Ishikawa (cell line): ENCODE results near the gene RHCG.

Source experiments
- CEBPB ChIP-seq: IDR thresholded peaks from 2 replicates; pipeline ENCODE4 v1.6.1; 2012
- CREB1 ChIP-seq: IDR thresholded peaks from 2 replicates; pipeline ENCODE4 v1.6.1; 2012; ENCODE audit warnings: low read depth
- EGR1 ChIP-seq: IDR thresholded peaks from 2 replicates; pipeline ENCODE4 v1.6.1; 2012
- EP300 ChIP-seq: IDR thresholded peaks from 2 replicates; pipeline ENCODE4 v1.6.1; 2012; ENCODE audit warnings: borderline replicate concordance
- FOXM1 ChIP-seq: IDR thresholded peaks from 2 replicates; pipeline ENCODE4 v1.6.1; 2012; ENCODE audit warnings: low read depth, borderline replicate concordance
- MAX ChIP-seq: IDR thresholded peaks from 2 replicates; pipeline ENCODE4 v1.6.1; 2012
- NFIC ChIP-seq: IDR thresholded peaks from 2 replicates; pipeline ENCODE4 v1.6.1; 2012
- RAD21 ChIP-seq: IDR thresholded peaks from 2 replicates; pipeline ENCODE4 v1.6.1; 2012; ENCODE audit warnings: low read depth
- REST ChIP-seq: IDR thresholded peaks from 2 replicates; pipeline ENCODE4 v1.6.1; 2012; ENCODE audit warnings: low read depth, mild to moderate bottlenecking
- TAF1 ChIP-seq: IDR thresholded peaks from 2 replicates; pipeline ENCODE4 v1.6.1; 2012; ENCODE audit warnings: low read depth, mild to moderate bottlenecking
- TCF12 ChIP-seq: IDR thresholded peaks from 2 replicates; pipeline ENCODE4 v1.6.1; 2012; ENCODE audit warnings: low read depth
- TEAD4 ChIP-seq: IDR thresholded peaks from 2 replicates; pipeline ENCODE4 v1.6.1; 2012
- YY1 ChIP-seq: IDR thresholded peaks from 2 replicates; pipeline ENCODE4 v1.6.1; 2012; ENCODE audit warnings: low read depth
- ZBTB7A ChIP-seq: IDR thresholded peaks from 2 replicates; pipeline ENCODE4 v1.6.1; 2012; ENCODE audit warnings: low read depth
- TF ChIP-seq, protein P1 (sequence below): IDR thresholded peaks from 2 replicates; pipeline ENCODE4 v1.6.1; 2012

Gene RHCG

GRCh38 chr15:89498574-89498906, 2.2 kb upstream of the RHCG start:
- TF ChIP-seq EP300 (no peak), EGR1 (no peak), TAF1 (no peak), FOXM1 (no peak), CEBPB (no peak), REST (no peak), MAX (no peak), TEAD4 (no peak), CREB1 (no peak), RAD21 (no peak)
- TF ChIP-seq, protein P1, sequence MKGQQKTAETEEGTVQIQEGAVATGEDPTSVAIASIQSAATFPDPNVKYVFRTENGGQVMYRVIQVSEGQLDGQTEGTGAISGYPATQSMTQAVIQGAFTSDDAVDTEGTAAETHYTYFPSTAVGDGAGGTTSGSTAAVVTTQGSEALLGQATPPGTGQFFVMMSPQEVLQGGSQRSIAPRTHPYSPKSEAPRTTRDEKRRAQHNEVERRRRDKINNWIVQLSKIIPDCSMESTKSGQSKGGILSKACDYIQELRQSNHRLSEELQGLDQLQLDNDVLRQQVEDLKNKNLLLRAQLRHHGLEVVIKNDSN: no peak

GRCh38 chr15:89497231-89497630, 848 bp upstream of the RHCG start:
- TF ChIP-seq MAX (no peak), TAF1 (no peak), EGR1 (no peak), CREB1 (no peak), EP300 (no peak), REST (no peak), FOXM1 (no peak), YY1 (no peak), TEAD4 (no peak), ZBTB7A (no peak), NFIC (no peak)

DNA sequence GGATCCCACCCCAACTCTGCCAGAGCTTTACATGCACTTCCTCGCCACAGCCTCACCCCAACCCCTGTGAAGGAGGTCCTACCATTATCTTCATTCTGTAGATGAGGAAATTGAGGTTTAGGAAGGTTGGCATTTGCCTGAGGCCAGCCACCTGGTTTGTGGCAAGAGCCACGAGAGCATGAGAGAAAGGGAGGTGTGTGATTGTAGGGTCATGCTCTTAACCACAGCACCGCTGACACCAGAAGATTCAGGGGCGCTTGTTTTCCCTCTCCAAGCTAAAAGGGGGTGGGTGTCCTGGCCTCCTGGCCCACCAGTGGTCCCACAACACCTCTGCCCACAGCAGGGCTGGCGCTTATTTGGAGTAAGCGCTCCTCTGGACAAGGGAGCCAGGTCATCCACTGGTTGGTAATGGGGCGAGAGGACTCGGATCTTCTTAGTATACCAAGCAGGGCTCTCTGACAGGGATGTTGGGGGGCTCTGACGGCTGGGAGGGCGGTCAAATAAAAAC, 691 bp downstream of the RHCG start:
- TF ChIP-seq YY1: no peak
- no peak for TF ChIP-seq MAX
- TF ChIP-seq CEBPB: no peak
- no peak for TF ChIP-seq TAF1
- no peak for TF ChIP-seq EGR1
- no peak for TF ChIP-seq TEAD4
- no peak for TF ChIP-seq CREB1
- no peak for TF ChIP-seq NFIC
- no peak for TF ChIP-seq RAD21
- no peak for TF ChIP-seq ZBTB7A
- no peak for TF ChIP-seq TCF12
- no peak for TF ChIP-seq REST
- TF ChIP-seq, protein P1: no peak
- no peak for TF ChIP-seq EP300
- no peak for TF ChIP-seq FOXM1

- peak; percentile 29; the same call in 1 of the 2 replicates for TF ChIP-seq RAD21
- TF ChIP-seq REST: no peak
Observed at GRCh38 chr15:89494941-89495637, 1.3 kb downstream of the RHCG start.
